IMR-90 (cell line): ENCODE results near the gene PPP1R27. TPM values are rescaled to one million over a fixed set of nuclear protein-coding genes. Genes with fewer than 3 reads are reported as not detected.

Source experiments
- ATAC-seq: fragments of 200-7000 bp; cut with Tn5 transposase; 2 replicates; pipeline ENCODE4 v1.9.1; 2020; ENCODE audit warnings: low read depth, mild to moderate bottlenecking, moderate library complexity
- BruUV-seq: library from RNA; stranded (reverse); fragments of 400-500 nt; replicated peaks from 2 replicates; lab custom pipeline; 2021; lab: Mats Ljungman, UMichigan
- CTCF ChIA-PET: fragments of 300-600 bp; formaldehyde crosslinking; extraction: SDS; loops from one replicate; lab custom pipeline; 2021; ENCODE audit warnings: antibody characterized with exemption; lab: Yijun Ruan, JAX
- POLR2A ChIA-PET: fragments of 300-600 bp; sonication (Branson Sonifier 250); formaldehyde crosslinking; loops from one replicate; lab custom pipeline; 2022; ENCODE audit warnings: antibody characterized with exemption; ENCODE audit not compliant: unreplicated experiment; lab: Charles Lee
- DNase-seq: peaks from one replicate; pipeline ENCODE4 v3.0.0; 2013
- H2AFZ ChIP-seq: replicated peaks from 2 replicates; pipeline ENCODE3; 2013; ENCODE audit warnings: low read length, mild to moderate bottlenecking; ENCODE audit not compliant: poor library complexity
- H2AK5ac ChIP-seq: 2 replicates; pipeline ENCODE4 v1.6.1; 2013; ENCODE audit warnings: low read depth, low read length, inconsistent platforms
- H2AK9ac ChIP-seq: replicated peaks from 2 replicates; pipeline ENCODE3; 2013; ENCODE audit warnings: mild to moderate bottlenecking, low read depth, low read length, moderate library complexity; ENCODE audit not compliant: poor library complexity
- H2BK120ac ChIP-seq: 2 replicates; pipeline ENCODE4 v1.6.1; 2013; ENCODE audit warnings: low read depth, low read length, inconsistent platforms
- H2BK15ac ChIP-seq: 3 replicates; pipeline ENCODE4 v1.6.1; 2013; ENCODE audit warnings: low read depth, low read length, inconsistent platforms
- H2BK20ac ChIP-seq: 2 replicates; pipeline ENCODE4 v1.6.1; 2013; ENCODE audit warnings: low read depth, mild to moderate bottlenecking, inconsistent platforms, low read length, moderate library complexity
- H2BK5ac ChIP-seq: 2 replicates; pipeline ENCODE4 v1.6.1; 2013; ENCODE audit warnings: mild to moderate bottlenecking, low read depth, low read length, inconsistent platforms; ENCODE audit not compliant: poor library complexity, severe bottlenecking
- H3K14ac ChIP-seq: replicated peaks from 2 replicates; pipeline ENCODE4 v1.6.1; 2013; ENCODE audit warnings: low read depth, low read length, inconsistent platforms
- H3K18ac ChIP-seq: 2 replicates; pipeline ENCODE4 v1.6.1; 2013; ENCODE audit warnings: low read depth, low read length, control low read depth
- H3K23ac ChIP-seq: 2 replicates; pipeline ENCODE4 v1.6.1; 2013; ENCODE audit warnings: low read depth, low read length, inconsistent platforms
- H3K27ac ChIP-seq: 2 replicates; pipeline ENCODE4 v1.5.1; 2013; ENCODE audit warnings: mild to moderate bottlenecking, control low read depth, low read length; ENCODE audit not compliant: insufficient read depth
- H3K27me3 ChIP-seq: 2 replicates; pipeline ENCODE4 v1.6.1; 2013; ENCODE audit warnings: low read length; ENCODE audit not compliant: control insufficient read depth, insufficient read depth
- H3K36me3 ChIP-seq: 2 replicates; pipeline ENCODE4 v1.6.1; 2013; ENCODE audit warnings: low read length, mixed read lengths; ENCODE audit not compliant: control insufficient read depth, insufficient read depth
- H3K4ac ChIP-seq: 2 replicates; pipeline ENCODE4 v1.6.1; 2013; ENCODE audit warnings: low read depth, low read length, inconsistent platforms
- H3K4me1 ChIP-seq: 2 replicates; pipeline ENCODE4 v1.6.1; 2013; ENCODE audit warnings: low read length, mixed read lengths; ENCODE audit not compliant: control insufficient read depth, insufficient read depth
- H3K4me2 ChIP-seq: 2 replicates; pipeline ENCODE4 v1.6.1; 2013; ENCODE audit warnings: low read depth, mild to moderate bottlenecking, control low read depth, low read length, moderate library complexity
- H3K4me3 ChIP-seq: 2 replicates; pipeline ENCODE4 v1.5.1; 2013; ENCODE audit warnings: low read depth, mild to moderate bottlenecking, control low read depth, low read length, moderate library complexity; ENCODE audit not compliant: insufficient read depth
- H3K56ac ChIP-seq: 2 replicates; pipeline ENCODE4 v1.6.1; 2013; ENCODE audit warnings: low read length, inconsistent platforms; ENCODE audit not compliant: insufficient read depth; ENCODE audit errors: extremely low read depth
- H3K79me1 ChIP-seq, 2 experiments: 2 replicates each; pipeline ENCODE4 v1.6.1; 2013; ENCODE audit warnings: low read length in 2 of 2, inconsistent platforms in 1 of 2, low read depth in 1 of 2
- H3K9ac ChIP-seq: 2 replicates; pipeline ENCODE4 v1.6.1; 2013; ENCODE audit warnings: low read depth, low read length, control low read depth
- H3K9me1 ChIP-seq: 2 replicates; pipeline ENCODE4 v1.6.1; 2013; ENCODE audit warnings: low read length, inconsistent platforms; ENCODE audit not compliant: insufficient read depth
- H3K9me3 ChIP-seq: 2 replicates; pipeline ENCODE4 v1.6.1; 2013; ENCODE audit warnings: low read length; ENCODE audit not compliant: control insufficient read depth, insufficient read depth
- H4K20me1 ChIP-seq: 2 replicates; pipeline ENCODE4 v1.6.1; 2013; ENCODE audit warnings: low read length, inconsistent platforms; ENCODE audit not compliant: insufficient read depth
- H4K5ac ChIP-seq: 2 replicates; pipeline ENCODE4 v1.6.1; 2013; ENCODE audit warnings: mild to moderate bottlenecking, low read depth, low read length, control low read depth
- H4K8ac ChIP-seq, 2 experiments: 2 replicates each; pipeline ENCODE4 v1.6.1; 2013; ENCODE audit warnings: low read depth in 2 of 2, low read length in 2 of 2, control low read depth in 1 of 2, inconsistent platforms in 1 of 2
- H4K91ac ChIP-seq: 2 replicates; pipeline ENCODE4 v1.6.1; 2013; ENCODE audit warnings: low read depth, low read length, inconsistent platforms; ENCODE audit not compliant: insufficient read depth
- CHD1 ChIP-seq: IDR thresholded peaks from 2 replicates; pipeline ENCODE4 v1.6.1; 2012; ENCODE audit warnings: low read depth, low read length, improper control_type of control experiment
- CTCF ChIP-seq: conservative IDR thresholded peaks from 2 replicates; pipeline ENCODE4 v1.5.1; 2012; ENCODE audit warnings: mild to moderate bottlenecking, low read depth, low read length, improper control_type of control experiment
- NFE2L2 ChIP-seq: fragments of 150-350 bp; IDR thresholded peaks from 2 replicates; pipeline ENCODE4 v1.6.1; 2016; ENCODE audit warnings: low read depth, mild to moderate bottlenecking, low read length
- POLR2A ChIP-seq: IDR thresholded peaks from 2 replicates; pipeline ENCODE4 v1.6.1; 2012; ENCODE audit warnings: mild to moderate bottlenecking, low read depth, low read length
- RFX5 ChIP-seq: IDR thresholded peaks from 2 replicates; pipeline ENCODE4 v1.8.0; 2012; ENCODE audit warnings: low read depth, mild to moderate bottlenecking, low read length, moderate library complexity
- SMC3 ChIP-seq: fragments of 150-350 bp; IDR thresholded peaks from 2 replicates; pipeline ENCODE4 v1.6.1; 2016; ENCODE audit warnings: low read depth, mild to moderate bottlenecking, antibody characterized with exemption, low read length, moderate library complexity
- WGBS, 2 experiments: methylation state at CpG; one replicate each; pipeline versions ENCODE4 v1.1.5 to v1.1.7; 2013; ENCODE audit warnings: missing lambda C conversion rate in 2 of 2; ENCODE audit not compliant: insufficient read length in 1 of 2; ENCODE audit errors: extremely low coverage in 2 of 2; 5-methylcytosine and 5-hydroxymethylcytosine counted together
- dilution Hi-C: fragments of 300-500 bp; cut with HindIII; formaldehyde crosslinking; loops from one replicate; pipeline ENCODE4 v1.14.3; 2018; ENCODE audit warnings: low sequenced_read_pairs; ENCODE audit not compliant: unreplicated experiment
- in situ Hi-C: fragments of 300-500 bp; cut with MboI; formaldehyde crosslinking; loops from 3 replicates; pipeline ENCODE4 v1.14.3; 2019; ENCODE audit warnings: low sequenced_read_pairs, inconsistent platforms, mixed read lengths
- intact Hi-C: fragments of 100-400 bp; cut with micrococcal nuclease; formaldehyde crosslinking; loops from 2 replicates; pipeline ENCODE4 v1.10.0; 2022
- polyA plus RNA-seq, 3 experiments: library from polyadenylated mRNA; depleted of rRNA; stranded (reverse); fragments of >200 nt; gene quantifications; 2 replicates each; pipeline ENCODE4 v1.2.3, GENCODE V29; 2012; ENCODE audit warnings: low replicate concordance in 1 of 3
- total RNA-seq: library from RNA; depleted of rRNA; stranded (reverse); fragments of >200 nt; gene quantifications from 2 replicates; pipeline ENCODE4 v1.2.3, GENCODE V29; 2012
- TF ChIP-seq, protein P1 (sequence below): fragments of 150-350 bp; IDR thresholded peaks from 2 replicates; pipeline ENCODE4 v1.6.1; 2017; ENCODE audit warnings: mild to moderate bottlenecking, antibody characterized with exemption, low read length, low read depth
- TF ChIP-seq, protein P2 (sequence below): fragments of 150-350 bp; IDR thresholded peaks from 2 replicates; pipeline ENCODE4 v1.6.1; 2016; ENCODE audit warnings: low read depth, mild to moderate bottlenecking, low read length, moderate library complexity, borderline replicate concordance

The PPP1R27 gene
- total and polyA plus RNA-seq, 2 of the 4 experiments (the other 2 are of a cell fraction): 0.21 TPM; not detected in 1

DNA sequence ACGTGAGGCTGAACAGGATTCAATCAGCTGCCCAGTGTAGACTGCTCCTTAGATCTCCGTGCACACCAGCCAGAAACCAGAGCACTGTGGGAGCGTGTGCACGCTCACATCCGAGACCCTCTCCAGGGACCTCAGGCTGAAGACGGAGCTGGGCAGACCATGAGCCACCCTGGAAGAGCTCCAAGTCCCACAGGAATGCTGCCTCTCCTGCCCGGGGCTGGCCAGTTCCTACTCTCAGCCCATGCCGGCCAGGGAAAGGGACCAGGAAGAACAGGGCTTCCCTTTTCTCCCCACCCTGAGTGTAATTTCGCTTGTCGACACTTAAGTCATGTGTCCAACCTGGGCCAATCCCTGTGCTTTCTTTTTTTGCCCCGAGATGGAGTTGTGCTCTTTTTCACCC lies 49.7 kb upstream of the PPP1R27 start (continued):
- TF ChIP-seq SMC3: no peak
- TF ChIP-seq, protein P1, sequence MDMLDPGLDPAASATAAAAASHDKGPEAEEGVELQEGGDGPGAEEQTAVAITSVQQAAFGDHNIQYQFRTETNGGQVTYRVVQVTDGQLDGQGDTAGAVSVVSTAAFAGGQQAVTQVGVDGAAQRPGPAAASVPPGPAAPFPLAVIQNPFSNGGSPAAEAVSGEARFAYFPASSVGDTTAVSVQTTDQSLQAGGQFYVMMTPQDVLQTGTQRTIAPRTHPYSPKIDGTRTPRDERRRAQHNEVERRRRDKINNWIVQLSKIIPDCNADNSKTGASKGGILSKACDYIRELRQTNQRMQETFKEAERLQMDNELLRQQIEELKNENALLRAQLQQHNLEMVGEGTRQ: no peak

- dilution Hi-C loops (no loop called here), in situ Hi-C loops (no loop called here)
- CTCF ChIA-PET: no interaction called here
Measured at GRCh38 chr17:81879121-81879520, 44.3 kb upstream of the PPP1R27 start.

More at GRCh38 chr17:81879121-81879520, 44.3 kb upstream of the PPP1R27 start:
- Histone ChIP-seq H4K20me1 (peaks cover 5% of the 10 kb centered on the region; the same call in 1 of the 2 replicates), H3K18ac (peak overlapping the region; percentile 21), H3K23ac (peak overlapping the region; percentile 5; the same call in 1 of the 2 replicates), H2BK120ac (peak overlapping the region; percentile 5; the same call in 1 of the 2 replicates), H3K4ac (peak overlapping the region; percentile 48), H3K56ac (no peak overlapping the region), H3K4me2 (no peak overlapping the region), H2BK20ac (no peak overlapping the region), H3K4me1 (peaks cover 11% of the 10 kb centered on the region), H3K4me3 (no peak overlapping the region), H2AK5ac (peak overlapping the region; percentile 71), H3K79me1 (peaks cover 18 to 47% of the 10 kb centered on the region in 2 experiments), H4K91ac (peak overlapping the region; percentile 43), H2AK9ac (peak overlapping the region; percentile 71), H3K27ac (peak overlapping the region; percentile 98; the same call in 1 of the 2 replicates), H3K9ac (no peak overlapping the region), H3K36me3 (peaks cover 15% of the 10 kb centered on the region), H2AFZ (no peak overlapping the region), H3K9me1 (peaks cover 16% of the 10 kb centered on the region), H3K27me3 (no peaks in the 10 kb centered on the region), H2BK15ac (no peak overlapping the region), H4K8ac (peak overlapping the region in 1 of 2 experiments; percentile 87; a peak in 1 of 4 replicates), H3K9me3 (no peaks in the 10 kb centered on the region), H3K14ac (peak overlapping the region; percentile 74), H4K5ac (peak overlapping the region; percentile 75), H2BK5ac (peak overlapping the region; percentile 79)
- no peak; the same call in 1 of the 2 replicates for ATAC-seq
- BruUV-seq: TSS peak; percentile 11
- intact Hi-C loops: no loop called here
- POLR2A ChIA-PET: interaction anchor here (0.6 kb wide), 1 partner anchor 83 kb away, joined by 7 read pairs; no protein-coding TSS in a partner anchor
- WGBS, 2 experiments: 80% methylated on average over 1 of the region's 5 CpGs; no CpG with 5 or more reads in 1 of the 2 experiments
- DNase-seq: no peak
- TF ChIP-seq, protein P2, sequence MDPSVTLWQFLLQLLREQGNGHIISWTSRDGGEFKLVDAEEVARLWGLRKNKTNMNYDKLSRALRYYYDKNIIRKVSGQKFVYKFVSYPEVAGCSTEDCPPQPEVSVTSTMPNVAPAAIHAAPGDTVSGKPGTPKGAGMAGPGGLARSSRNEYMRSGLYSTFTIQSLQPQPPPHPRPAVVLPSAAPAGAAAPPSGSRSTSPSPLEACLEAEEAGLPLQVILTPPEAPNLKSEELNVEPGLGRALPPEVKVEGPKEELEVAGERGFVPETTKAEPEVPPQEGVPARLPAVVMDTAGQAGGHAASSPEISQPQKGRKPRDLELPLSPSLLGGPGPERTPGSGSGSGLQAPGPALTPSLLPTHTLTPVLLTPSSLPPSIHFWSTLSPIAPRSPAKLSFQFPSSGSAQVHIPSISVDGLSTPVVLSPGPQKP: no peak
- TF ChIP-seq RFX5 (no peak), CTCF (no peak), POLR2A (no peak), NFE2L2 (no peak), CHD1 (no peak)
